WTC11 (cell line): Measurements from ENCODE around the gene BANF2. TPM values are rescaled to one million over a fixed set of nuclear protein-coding genes. Genes with fewer than 3 reads are reported as not detected.
A peak's percentile ranks its signal among the peaks of the same experiment; 100 is the strongest.

ENCODE experiments used
- ATAC-seq: fragments of 200-7000 bp; cut with Tn5 transposase; 2 replicates; pipeline ENCODE4 v1.10.0; 2021; ENCODE audit warnings: mild to moderate bottlenecking, moderate library complexity
- CTCF ChIA-PET: fragments of 300-600 bp; sonication (Branson Sonifier 250); formaldehyde crosslinking; loops from one replicate; lab custom pipeline; 2021; ENCODE audit warnings: antibody characterized with exemption; lab: Charles Lee
- POLR2A ChIA-PET: fragments of 350-600 bp; sonication (Branson Sonifier 250); formaldehyde crosslinking; loops from one replicate; lab custom pipeline; 2021; ENCODE audit warnings: antibody characterized with exemption; lab: Charles Lee
- DNase-seq: peaks from one replicate; pipeline ENCODE4 v3.0.0; 2021; ENCODE audit warnings: low spot score
- H3K27ac Mint-ChIP-seq: 2 replicates; pipeline ENCODE4 v1.8.0; 2021; ENCODE audit warnings: mixed read lengths
- H3K27me3 Mint-ChIP-seq: 2 replicates; pipeline ENCODE4 v1.8.0; 2021; ENCODE audit warnings: low read depth, mild to moderate bottlenecking, moderate library complexity, mixed read lengths
- H3K36me3 Mint-ChIP-seq: 2 replicates; pipeline ENCODE4 v1.8.0; 2021; ENCODE audit warnings: mixed read lengths
- H3K4me1 Mint-ChIP-seq: 2 replicates; pipeline ENCODE4 v1.8.0; 2022; ENCODE audit warnings: mixed read lengths
- H3K4me3 Mint-ChIP-seq: 2 replicates; pipeline ENCODE4 v1.8.0; 2021; ENCODE audit warnings: mild to moderate bottlenecking, moderate library complexity, mixed read lengths
- H3K9me3 Mint-ChIP-seq: 2 replicates; pipeline ENCODE4 v1.8.0; 2021; ENCODE audit warnings: mixed read lengths
- ATF1 ChIP-seq: sonication (generic); formaldehyde crosslinking; IDR thresholded peaks from 2 replicates; pipeline ENCODE4 v1.8.1; 2023; ENCODE audit warnings: mild to moderate bottlenecking, moderate library complexity, missing genetic modification reagents
- CBFB ChIP-seq: sonication (generic); formaldehyde crosslinking; IDR thresholded peaks from 2 replicates; pipeline ENCODE4 v1.8.1; 2022; ENCODE audit warnings: mild to moderate bottlenecking, low read depth, missing genetic modification reagents
- EMX1 ChIP-seq: fragments of 250-450 bp; sonication (Bioruptor Pico); IDR thresholded peaks from 2 replicates; pipeline ENCODE4 v1.8.0; 2021; ENCODE audit warnings: mild to moderate bottlenecking
- ESRRA ChIP-seq: sonication (generic); formaldehyde crosslinking; IDR thresholded peaks from 2 replicates; pipeline ENCODE4 v1.8.1; 2022; ENCODE audit warnings: mild to moderate bottlenecking, missing genetic modification reagents, borderline replicate concordance
- JUN ChIP-seq: sonication (generic); formaldehyde crosslinking; IDR thresholded peaks from 2 replicates; pipeline ENCODE4 v1.8.0; 2023; ENCODE audit warnings: mild to moderate bottlenecking, missing genetic modification reagents
- NR1H2 ChIP-seq: sonication (generic); formaldehyde crosslinking; IDR thresholded peaks from 2 replicates; pipeline ENCODE4 v1.9.0; 2021; ENCODE audit warnings: mild to moderate bottlenecking, moderate library complexity, missing genetic modification reagents
- SMAD3 ChIP-seq: sonication (generic); formaldehyde crosslinking; IDR thresholded peaks from 2 replicates; pipeline ENCODE4 v1.8.0; 2022; ENCODE audit warnings: missing genetic modification reagents, mild to moderate bottlenecking, borderline replicate concordance
- SP1 ChIP-seq: sonication (generic); formaldehyde crosslinking; conservative IDR thresholded peaks from 2 replicates; pipeline ENCODE4 v1.8.1; 2022; ENCODE audit warnings: missing genetic modification reagents
- TCF7 ChIP-seq: sonication (generic); formaldehyde crosslinking; IDR thresholded peaks from 2 replicates; pipeline ENCODE4 v1.8.0; 2022; ENCODE audit warnings: mild to moderate bottlenecking, low read depth, missing genetic modification reagents, moderate library complexity
- TP53 ChIP-seq: sonication (generic); formaldehyde crosslinking; IDR thresholded peaks from 2 replicates; pipeline ENCODE4 v1.8.1; 2023; ENCODE audit warnings: mild to moderate bottlenecking, missing genetic modification reagents
- ZNF263 ChIP-seq: sonication (generic); formaldehyde crosslinking; IDR thresholded peaks from 2 replicates; pipeline ENCODE4 v1.8.1; 2022; ENCODE audit warnings: low read depth, mild to moderate bottlenecking, moderate library complexity, missing genetic modification reagents
- ZNF423 ChIP-seq: fragments of 250-450 bp; sonication (Bioruptor Pico); IDR thresholded peaks from 2 replicates; pipeline ENCODE4 v2.1.2; 2022; ENCODE audit warnings: mild to moderate bottlenecking, moderate library complexity
- ZNF671 ChIP-seq: fragments of 250-450 bp; sonication (Bioruptor Pico); IDR thresholded peaks from 2 replicates; pipeline ENCODE4 v1.8.0; 2021; ENCODE audit warnings: mild to moderate bottlenecking
- total RNA-seq: library from RNA; stranded (reverse); gene quantifications from 3 replicates; pipeline ENCODE4 v1.2.3, GENCODE V29; 2021
- TF ChIP-seq, protein P1 (sequence below): fragments of 250-450 bp; sonication (Bioruptor Pico); IDR thresholded peaks from 2 replicates; pipeline ENCODE4 v1.9.0; 2021; ENCODE audit warnings: mild to moderate bottlenecking
- TF ChIP-seq, protein P2 (sequence below): sonication (generic); formaldehyde crosslinking; IDR thresholded peaks from 2 replicates; pipeline ENCODE4 v1.8.1; 2023; ENCODE audit warnings: mild to moderate bottlenecking, missing genetic modification reagents, moderate library complexity
- TF ChIP-seq, protein P3 (sequence below): fragments of 250-450 bp; sonication (Bioruptor Pico); IDR thresholded peaks from 2 replicates; pipeline ENCODE4 v2.1.2; 2022; ENCODE audit warnings: mild to moderate bottlenecking, moderate library complexity
- TF ChIP-seq, protein P4 (sequence below): sonication (generic); formaldehyde crosslinking; IDR thresholded peaks from 2 replicates; pipeline ENCODE4 v1.8.1; 2023; ENCODE audit warnings: mild to moderate bottlenecking, missing genetic modification reagents
- TF ChIP-seq, protein P5 (sequence below): sonication (generic); formaldehyde crosslinking; IDR thresholded peaks from 2 replicates; pipeline ENCODE4 v1.8.1; 2022; ENCODE audit warnings: mild to moderate bottlenecking, missing genetic modification reagents, moderate library complexity, borderline replicate concordance
- TF ChIP-seq, protein P6 (sequence below): sonication (generic); formaldehyde crosslinking; IDR thresholded peaks from 2 replicates; pipeline ENCODE4 v1.8.1; 2023; ENCODE audit warnings: mild to moderate bottlenecking, moderate library complexity, missing genetic modification reagents

Gene BANF2
- total RNA-seq, 1 experiment from 2014 or later = not detected

DNA sequence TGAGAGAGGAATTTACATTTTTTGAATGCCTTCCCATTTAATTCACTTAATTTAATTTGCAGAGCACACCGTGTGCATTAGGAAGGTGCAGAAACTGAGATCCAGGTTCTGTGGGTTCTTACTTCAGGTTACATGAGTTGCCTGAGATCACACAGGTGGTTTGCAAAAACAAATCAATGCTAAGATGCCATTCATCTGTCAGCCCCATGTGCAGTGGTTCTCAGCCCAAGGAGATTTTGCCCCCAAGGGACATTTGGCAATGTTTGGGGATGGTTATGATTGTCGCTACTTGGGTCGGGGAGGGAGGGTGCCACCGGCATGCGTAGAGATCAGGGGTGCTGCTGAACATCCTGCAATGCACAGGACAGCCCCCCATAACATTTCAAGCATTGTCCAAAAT is 34.6 kb downstream of the BANF2 start:
- H3K4me3 Mint-ChIP-seq = no peak overlapping the region
- CTCF ChIA-PET = interaction anchor here (2.1 kb wide), 1 partner anchor 204 kb away, joined by 6 read pairs; no protein-coding TSS in a partner anchor

DNA sequence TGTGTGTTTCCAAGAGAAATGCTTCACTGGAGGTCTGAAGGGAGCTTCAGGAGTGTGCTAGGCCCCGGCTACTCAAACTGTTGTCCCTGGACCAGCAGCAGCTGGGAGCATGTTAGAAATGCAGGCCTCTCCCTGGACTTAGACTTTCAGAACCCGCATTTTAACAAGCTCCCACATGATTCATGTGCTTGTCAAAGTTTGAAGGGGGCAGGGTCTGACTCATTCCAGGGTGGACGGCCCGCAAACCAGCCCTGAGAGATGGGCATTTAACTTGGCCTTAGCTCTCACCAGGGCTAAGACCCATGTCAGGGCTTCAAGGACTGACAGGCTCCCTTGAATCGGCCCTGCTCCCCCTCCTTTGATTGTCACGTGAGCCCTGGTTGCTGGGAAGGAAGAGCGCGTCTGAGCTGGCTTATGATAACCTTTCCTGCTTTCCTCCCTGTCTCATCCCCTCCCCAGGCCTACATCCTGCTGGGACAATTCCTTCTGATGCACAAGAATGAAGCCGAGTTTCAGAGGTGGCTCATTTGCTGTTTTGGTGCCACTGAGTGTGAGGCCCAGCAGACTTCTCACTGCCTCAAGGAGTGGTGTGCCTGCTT is 35.5 kb downstream of the BANF2 start:
- H3K4me1 Mint-ChIP-seq = peaks cover 19% of the 10 kb centered on the region
- no peaks in the 10 kb centered on the region for H3K27me3 Mint-ChIP-seq
- H3K36me3 Mint-ChIP-seq = peaks cover 38% of the 10 kb centered on the region
- ATAC-seq (no peak), DNase-seq (no peak)
- POLR2A ChIA-PET = interaction anchor here (0.8 kb wide), 1 partner anchor 53 kb away, joined by 4 read pairs; the partner anchor contains the start of gene RRBP1
- TF ChIP-seq, protein P1, sequence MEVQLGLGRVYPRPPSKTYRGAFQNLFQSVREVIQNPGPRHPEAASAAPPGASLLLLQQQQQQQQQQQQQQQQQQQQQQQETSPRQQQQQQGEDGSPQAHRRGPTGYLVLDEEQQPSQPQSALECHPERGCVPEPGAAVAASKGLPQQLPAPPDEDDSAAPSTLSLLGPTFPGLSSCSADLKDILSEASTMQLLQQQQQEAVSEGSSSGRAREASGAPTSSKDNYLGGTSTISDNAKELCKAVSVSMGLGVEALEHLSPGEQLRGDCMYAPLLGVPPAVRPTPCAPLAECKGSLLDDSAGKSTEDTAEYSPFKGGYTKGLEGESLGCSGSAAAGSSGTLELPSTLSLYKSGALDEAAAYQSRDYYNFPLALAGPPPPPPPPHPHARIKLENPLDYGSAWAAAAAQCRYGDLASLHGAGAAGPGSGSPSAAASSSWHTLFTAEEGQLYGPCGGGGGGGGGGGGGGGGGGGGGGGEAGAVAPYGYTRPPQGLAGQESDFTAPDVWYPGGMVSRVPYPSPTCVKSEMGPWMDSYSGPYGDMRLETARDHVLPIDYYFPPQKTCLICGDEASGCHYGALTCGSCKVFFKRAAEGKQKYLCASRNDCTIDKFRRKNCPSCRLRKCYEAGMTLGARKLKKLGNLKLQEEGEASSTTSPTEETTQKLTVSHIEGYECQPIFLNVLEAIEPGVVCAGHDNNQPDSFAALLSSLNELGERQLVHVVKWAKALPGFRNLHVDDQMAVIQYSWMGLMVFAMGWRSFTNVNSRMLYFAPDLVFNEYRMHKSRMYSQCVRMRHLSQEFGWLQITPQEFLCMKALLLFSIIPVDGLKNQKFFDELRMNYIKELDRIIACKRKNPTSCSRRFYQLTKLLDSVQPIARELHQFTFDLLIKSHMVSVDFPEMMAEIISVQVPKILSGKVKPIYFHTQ (CRISPR knock-in tag) = no peak
- no peak for TF ChIP-seq ZNF423
- TF ChIP-seq, protein P2, sequence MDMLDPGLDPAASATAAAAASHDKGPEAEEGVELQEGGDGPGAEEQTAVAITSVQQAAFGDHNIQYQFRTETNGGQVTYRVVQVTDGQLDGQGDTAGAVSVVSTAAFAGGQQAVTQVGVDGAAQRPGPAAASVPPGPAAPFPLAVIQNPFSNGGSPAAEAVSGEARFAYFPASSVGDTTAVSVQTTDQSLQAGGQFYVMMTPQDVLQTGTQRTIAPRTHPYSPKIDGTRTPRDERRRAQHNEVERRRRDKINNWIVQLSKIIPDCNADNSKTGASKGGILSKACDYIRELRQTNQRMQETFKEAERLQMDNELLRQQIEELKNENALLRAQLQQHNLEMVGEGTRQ = peak; percentile 25; the same call in 1 of the 2 replicates
- TF ChIP-seq, protein P3, sequence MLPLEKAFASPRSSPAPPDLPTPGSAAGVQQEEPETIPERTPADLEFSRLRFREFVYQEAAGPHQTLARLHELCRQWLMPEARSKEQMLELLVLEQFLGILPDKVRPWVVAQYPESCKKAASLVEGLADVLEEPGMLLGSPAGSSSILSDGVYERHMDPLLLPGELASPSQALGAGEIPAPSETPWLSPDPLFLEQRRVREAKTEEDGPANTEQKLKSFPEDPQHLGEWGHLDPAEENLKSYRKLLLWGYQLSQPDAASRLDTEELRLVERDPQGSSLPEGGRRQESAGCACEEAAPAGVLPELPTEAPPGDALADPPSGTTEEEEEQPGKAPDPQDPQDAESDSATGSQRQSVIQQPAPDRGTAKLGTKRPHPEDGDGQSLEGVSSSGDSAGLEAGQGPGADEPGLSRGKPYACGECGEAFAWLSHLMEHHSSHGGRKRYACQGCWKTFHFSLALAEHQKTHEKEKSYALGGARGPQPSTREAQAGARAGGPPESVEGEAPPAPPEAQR (CRISPR knock-in tag) = no peak
- CTCF ChIA-PET = interaction anchor here (1.0 kb wide), 1 partner anchor 53 kb away, joined by 6 read pairs; the partner anchor contains the start of gene RRBP1
- no peak overlapping the region for H3K27ac Mint-ChIP-seq
- H3K9me3 Mint-ChIP-seq = peaks cover 44% of the 10 kb centered on the region
- H3K4me3 Mint-ChIP-seq = no peak overlapping the region

More for the DNA sequence above, 34.6 kb downstream of the BANF2 start:
- ATAC-seq (no peak), DNase-seq (no peak)
- H3K27me3 Mint-ChIP-seq = no peaks in the 10 kb centered on the region
- POLR2A ChIA-PET = no interaction called here
- no peak overlapping the region for H3K27ac Mint-ChIP-seq
- TF ChIP-seq ATF1 (CRISPR knock-in tag) (no peak), CBFB (CRISPR knock-in tag) (no peak), ESRRA (CRISPR knock-in tag) (no peak), NR1H2 (CRISPR knock-in tag) (no peak), EMX1 (CRISPR knock-in tag) (no peak), SMAD3 (CRISPR knock-in tag) (no peak), TP53 (CRISPR knock-in tag) (no peak), JUN (CRISPR knock-in tag) (no peak), SP1 (CRISPR knock-in tag) (no peak), TCF7 (CRISPR knock-in tag) (no peak), ZNF263 (CRISPR knock-in tag) (no peak), ZNF671 (CRISPR knock-in tag) (no peak)
- TF ChIP-seq, protein P4, sequence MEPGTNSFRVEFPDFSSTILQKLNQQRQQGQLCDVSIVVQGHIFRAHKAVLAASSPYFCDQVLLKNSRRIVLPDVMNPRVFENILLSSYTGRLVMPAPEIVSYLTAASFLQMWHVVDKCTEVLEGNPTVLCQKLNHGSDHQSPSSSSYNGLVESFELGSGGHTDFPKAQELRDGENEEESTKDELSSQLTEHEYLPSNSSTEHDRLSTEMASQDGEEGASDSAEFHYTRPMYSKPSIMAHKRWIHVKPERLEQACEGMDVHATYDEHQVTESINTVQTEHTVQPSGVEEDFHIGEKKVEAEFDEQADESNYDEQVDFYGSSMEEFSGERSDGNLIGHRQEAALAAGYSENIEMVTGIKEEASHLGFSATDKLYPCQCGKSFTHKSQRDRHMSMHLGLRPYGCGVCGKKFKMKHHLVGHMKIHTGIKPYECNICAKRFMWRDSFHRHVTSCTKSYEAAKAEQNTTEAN (CRISPR knock-in tag) = no peak
- TF ChIP-seq, protein P5, sequence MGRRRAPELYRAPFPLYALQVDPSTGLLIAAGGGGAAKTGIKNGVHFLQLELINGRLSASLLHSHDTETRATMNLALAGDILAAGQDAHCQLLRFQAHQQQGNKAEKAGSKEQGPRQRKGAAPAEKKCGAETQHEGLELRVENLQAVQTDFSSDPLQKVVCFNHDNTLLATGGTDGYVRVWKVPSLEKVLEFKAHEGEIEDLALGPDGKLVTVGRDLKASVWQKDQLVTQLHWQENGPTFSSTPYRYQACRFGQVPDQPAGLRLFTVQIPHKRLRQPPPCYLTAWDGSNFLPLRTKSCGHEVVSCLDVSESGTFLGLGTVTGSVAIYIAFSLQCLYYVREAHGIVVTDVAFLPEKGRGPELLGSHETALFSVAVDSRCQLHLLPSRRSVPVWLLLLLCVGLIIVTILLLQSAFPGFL (CRISPR knock-in tag) = no peak
- TF ChIP-seq, protein P6, sequence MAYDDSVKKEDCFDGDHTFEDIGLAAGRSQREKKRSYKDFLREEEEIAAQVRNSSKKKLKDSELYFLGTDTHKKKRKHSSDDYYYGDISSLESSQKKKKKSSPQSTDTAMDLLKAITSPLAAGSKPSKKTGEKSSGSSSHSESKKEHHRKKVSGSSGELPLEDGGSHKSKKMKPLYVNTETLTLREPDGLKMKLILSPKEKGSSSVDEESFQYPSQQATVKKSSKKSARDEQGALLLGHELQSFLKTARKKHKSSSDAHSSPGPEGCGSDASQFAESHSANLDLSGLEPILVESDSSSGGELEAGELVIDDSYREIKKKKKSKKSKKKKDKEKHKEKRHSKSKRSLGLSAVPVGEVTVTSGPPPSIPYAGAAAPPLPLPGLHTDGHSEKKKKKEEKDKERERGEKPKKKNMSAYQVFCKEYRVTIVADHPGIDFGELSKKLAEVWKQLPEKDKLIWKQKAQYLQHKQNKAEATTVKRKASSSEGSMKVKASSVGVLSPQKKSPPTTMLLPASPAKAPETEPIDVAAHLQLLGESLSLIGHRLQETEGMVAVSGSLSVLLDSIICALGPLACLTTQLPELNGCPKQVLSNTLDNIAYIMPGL (CRISPR knock-in tag) = no peak
- TF ChIP-seq, protein P1 (CRISPR knock-in tag) = no peak
- H3K9me3 Mint-ChIP-seq = peaks cover 38% of the 10 kb centered on the region
- H3K36me3 Mint-ChIP-seq = peaks cover 36% of the 10 kb centered on the region
- H3K4me1 Mint-ChIP-seq = peaks cover 20% of the 10 kb centered on the region
